SK-N-SH (cell line): ENCODE data around the gene SDK1. TPM values are rescaled to one million over a fixed set of nuclear protein-coding genes. Genes with fewer than 3 reads are reported as not detected.

Experiments
- CTCF ChIA-PET: fragments of 300-600, 350-600 bp; formaldehyde crosslinking; extraction: SDS; loops from one replicate; lab custom pipeline; 2021; lab: Yijun Ruan, JAX
- POLR2A ChIA-PET: fragments of 350-600 bp; sonication (Branson Sonifier 250); formaldehyde crosslinking; extraction: SDS; loops from one replicate; lab custom pipeline; 2020; ENCODE audit warnings: antibody characterized with exemption, inconsistent platforms; lab: Yijun Ruan, JAX
- DNase-seq: peaks from one replicate; pipeline ENCODE4 v3.0.0; 2012
- H2AFZ ChIP-seq: fragments of 200-600 bp; sonication (generic); 2 replicates; pipeline ENCODE4 v1.8.1; 2016; ENCODE audit warnings: antibody characterized with exemption, mild to moderate bottlenecking, low read depth
- H3F3A ChIP-seq: fragments of 200-600 bp; sonication (generic); replicated peaks from 2 replicates; pipeline ENCODE3; 2016; ENCODE audit warnings: antibody characterized with exemption, mild to moderate bottlenecking; ENCODE audit not compliant: insufficient read depth
- H3K27ac ChIP-seq, 2 experiments: fragments of 200-500 bp in 1 of 2; fragments of 200-600 bp in 1 of 2; sonication (Bioruptor generic) in 1 of 2; sonication (generic), shearing (Covaris generic) in 1 of 2; 2 replicates each; pipeline versions ENCODE4 v1.5.1 to v1.6.1; 2014 to 2016; ENCODE audit warnings: low read depth in 2 of 2, inconsistent platforms in 1 of 2, low read length in 1 of 2, mild to moderate bottlenecking in 1 of 2, mixed read lengths in 1 of 2
- H3K27me3 ChIP-seq: fragments of 200-600 bp; sonication (generic), shearing (Covaris generic); 2 replicates; pipeline ENCODE4 v1.6.1; 2016; ENCODE audit warnings: mixed run types; ENCODE audit not compliant: insufficient read depth
- H3K36me3 ChIP-seq, 2 experiments: fragments of 200-500 bp in 1 of 2; fragments of 200-600 bp in 1 of 2; sonication (Bioruptor generic) in 1 of 2; sonication (generic) in 1 of 2; replicated peaks in 1 of 2; 2 replicates each; pipeline versions ENCODE3 to v1.5.1; 2014 to 2016; ENCODE audit warnings: low read length in 1 of 2, mild to moderate bottlenecking in 1 of 2; ENCODE audit not compliant: insufficient read depth in 2 of 2, control insufficient read depth in 1 of 2
- H3K4me1 ChIP-seq, 2 experiments: fragments of 200-500 bp in 1 of 2; fragments of 200-600 bp in 1 of 2; sonication (Bioruptor generic) in 1 of 2; sonication (generic), shearing (Covaris generic) in 1 of 2; 2 replicates each; pipeline versions ENCODE4 v1.5.1 to v1.6.1; 2014 to 2016; ENCODE audit warnings: low read depth in 1 of 2, low read length in 1 of 2, mixed run types in 1 of 2; ENCODE audit not compliant: insufficient read depth in 2 of 2, control insufficient read depth in 1 of 2
- H3K4me2 ChIP-seq: fragments of 200-600 bp; sonication (generic), shearing (Covaris generic); 2 replicates; pipeline ENCODE4 v1.6.1; 2017; ENCODE audit warnings: mixed run types
- H3K4me3 ChIP-seq, 2 experiments: fragments of 200-500 bp in 1 of 2; fragments of 200-600 bp in 1 of 2; sonication (Bioruptor generic) in 1 of 2; sonication (generic), shearing (Covaris generic) in 1 of 2; 2 replicates each; pipeline versions ENCODE4 v1.5.1 to v1.8.1; 2014 to 2016; ENCODE audit warnings: low read depth in 2 of 2, inconsistent platforms in 1 of 2, low read length in 1 of 2, mild to moderate bottlenecking in 1 of 2, mixed read lengths in 1 of 2, moderate library complexity in 1 of 2
- H3K79me2 ChIP-seq: fragments of 200-600 bp; sonication (generic); 2 replicates; pipeline ENCODE4 v1.8.1; 2017; ENCODE audit warnings: mild to moderate bottlenecking; ENCODE audit not compliant: insufficient read depth
- H3K9ac ChIP-seq: fragments of 200-600 bp; sonication (generic); 2 replicates; pipeline ENCODE4 v1.6.1; 2017; ENCODE audit warnings: mixed run types
- H3K9me2 ChIP-seq: fragments of 200-600 bp; sonication (generic); 2 replicates; pipeline ENCODE4 v1.6.1; 2017; ENCODE audit warnings: mixed run types
- H3K9me3 ChIP-seq: fragments of 200-600 bp; sonication (generic); 2 replicates; pipeline ENCODE4 v1.6.1; 2017; ENCODE audit warnings: mixed run types, mild to moderate bottlenecking, moderate library complexity
- H4K20me1 ChIP-seq: fragments of 200-600 bp; sonication (generic); 2 replicates; pipeline ENCODE4 v1.6.1; 2017; ENCODE audit warnings: mild to moderate bottlenecking, mixed run types; ENCODE audit not compliant: insufficient read depth
- CHD2 ChIP-seq: fragments of 150-350 bp; IDR thresholded peaks from 2 replicates; pipeline ENCODE4 v1.6.1; 2018; ENCODE audit warnings: low read length; ENCODE audit not compliant: partially characterized antibody
- ELF1 ChIP-seq: IDR thresholded peaks from 2 replicates; pipeline ENCODE4 v1.4.0; 2012
- EP300 ChIP-seq, 2 experiments: IDR thresholded peaks; 2 replicates each; pipeline versions ENCODE4 v1.4.0 to v1.6.1; 2012; ENCODE audit warnings: borderline replicate concordance in 1 of 2, low read depth in 1 of 2, low read length in 1 of 2
- GATA2 ChIP-seq: sonication (generic); formaldehyde crosslinking; IDR thresholded peaks from 2 replicates; pipeline ENCODE4 v1.5.0; 2020; ENCODE audit warnings: mild to moderate bottlenecking, missing genetic modification reagents
- JUND ChIP-seq: IDR thresholded peaks from 2 replicates; pipeline ENCODE4 v1.4.0; 2012
- MEF2A ChIP-seq: IDR thresholded peaks from 2 replicates; pipeline ENCODE4 v1.4.0; 2012; ENCODE audit warnings: low read depth, borderline replicate concordance
- NFIC ChIP-seq: IDR thresholded peaks from 2 replicates; pipeline ENCODE4 v1.4.0; 2012; ENCODE audit warnings: borderline replicate concordance
- PBX3 ChIP-seq: IDR thresholded peaks from 2 replicates; pipeline ENCODE4; 2012
- POLR2AphosphoS5 ChIP-seq: IDR thresholded peaks from 2 replicates; pipeline ENCODE4 v1.6.1; 2012; ENCODE audit warnings: low read depth, low read length
- RAD21 ChIP-seq: IDR thresholded peaks from 2 replicates; pipeline ENCODE4 v1.6.1; 2012; ENCODE audit warnings: mild to moderate bottlenecking, low read length
- REST ChIP-seq: IDR thresholded peaks from 2 replicates; pipeline ENCODE4 v1.6.1; 2012; ENCODE audit warnings: mild to moderate bottlenecking, low read depth, low read length, moderate library complexity
- RXRA ChIP-seq: IDR thresholded peaks from 2 replicates; pipeline ENCODE4 v1.4.0; 2012; ENCODE audit warnings: low read depth, mild to moderate bottlenecking, borderline replicate concordance
- SIN3A ChIP-seq: IDR thresholded peaks from 2 replicates; pipeline ENCODE4 v1.6.1; 2012; ENCODE audit warnings: low read depth, mild to moderate bottlenecking, low read length, moderate library complexity, borderline replicate concordance
- SMC3 ChIP-seq: IDR thresholded peaks from 2 replicates; pipeline ENCODE4 v1.6.1; 2012; ENCODE audit warnings: low read depth, low read length, improper control_type of control experiment
- TAF1 ChIP-seq: IDR thresholded peaks from 2 replicates; pipeline ENCODE4 v1.6.1; 2012; ENCODE audit warnings: low read depth, mild to moderate bottlenecking, low read length, moderate library complexity, borderline replicate concordance
- USF1 ChIP-seq: IDR thresholded peaks from 2 replicates; pipeline ENCODE4 v1.4.0; 2012; ENCODE audit warnings: low read depth, borderline replicate concordance
- WGBS: methylation state at CpG from one replicate; pipeline ENCODE4 v1.1.6; 2017; ENCODE audit warnings: low lambda C conversion rate; 5-methylcytosine and 5-hydroxymethylcytosine counted together
- polyA plus RNA-seq, 3 experiments: library from polyadenylated mRNA; depleted of rRNA; stranded (reverse); fragments of >200 nt; gene quantifications; 2 replicates each; pipeline ENCODE4 v1.2.3, GENCODE V29; 2012

SDK1 gene
- polyA plus RNA-seq, 1 of the 3 experiments (the other 2 are of a cell fraction): 1.2 TPM

- no peak overlapping the region for H3K4me3 ChIP-seq
Observed at GRCh38 chr7:3592401-3593134, 291.5 kb downstream of the SDK1 start.

GRCh38 chr7:3594901-3595300 is 293.8 kb downstream of the SDK1 start:
- no peaks in the 10 kb centered on the region for H3K9me2 ChIP-seq
- H3K4me3 ChIP-seq: no peak overlapping the region
- H3K9ac ChIP-seq: no peak overlapping the region
- no peaks in the 10 kb centered on the region for H3K27me3 ChIP-seq
- H3K27ac ChIP-seq: no peak overlapping the region
- POLR2A ChIA-PET: no interaction called here
- CTCF ChIA-PET: no interaction called here
- H3K9me3 ChIP-seq: no peaks in the 10 kb centered on the region
- no peak overlapping the region for H3K4me2 ChIP-seq
- no peaks in the 10 kb centered on the region for H3F3A ChIP-seq
- peaks cover 0 to 14% of the 10 kb centered on the region in 2 experiments; a peak in 2 of 4 replicates for H3K4me1 ChIP-seq
- H3K36me3 ChIP-seq: no peaks in the 10 kb centered on the region
- H2AFZ ChIP-seq: no peak overlapping the region
- WGBS: 73% methylated on average over 4 of the region's 4 CpGs
- DNase-seq: no peak
- no peaks in the 10 kb centered on the region for H4K20me1 ChIP-seq
- H3K79me2 ChIP-seq: no peaks in the 10 kb centered on the region
- TF ChIP-seq RXRA (no peak), POLR2AphosphoS5 (no peak), CHD2 (no peak), PBX3 (no peak), TAF1 (no peak), MEF2A (no peak), RAD21 (no peak), SIN3A (no peak), NFIC (no peak), GATA2 (CRISPR knock-in tag) (no peak), ELF1 (no peak)

More at GRCh38 chr7:3592401-3593134, 291.5 kb downstream of the SDK1 start:
- peaks cover 0 to 11% of the 10 kb centered on the region in 2 experiments; a peak in 1 of 4 replicates for H3K4me1 ChIP-seq
- H3K27ac ChIP-seq: no peak overlapping the region
- no peak overlapping the region for H3K9ac ChIP-seq
- TF ChIP-seq SIN3A (no peak), EP300 (IDR thresholded peaks at IDR 0.05; ENCODE audit: borderline replicate concordance in 1 of 2, low read depth in 1 of 2, low read length in 1 of 2) (no peak), POLR2AphosphoS5 (no peak), REST (no peak), SMC3 (no peak), JUND (no peak), USF1 (no peak)
- ChIA-PET POLR2A (no interaction called here), CTCF (interaction anchor here (0.6 to 2.2 kb wide), 6 partner anchors 11 to 39 kb away, joined by 3 to 6 read pairs (median 4); no protein-coding TSS in a partner anchor)
- H2AFZ ChIP-seq: no peak overlapping the region
- H3K4me2 ChIP-seq: no peak overlapping the region
- H4K20me1 ChIP-seq: no peaks in the 10 kb centered on the region
- no peaks in the 10 kb centered on the region for H3K79me2 ChIP-seq
- H3K9me3 ChIP-seq: no peaks in the 10 kb centered on the region
- WGBS: 63% methylated on average over 11 of the region's 11 CpGs
- no peaks in the 10 kb centered on the region for H3K9me2 ChIP-seq
- DNase-seq: no peak
- no peaks in the 10 kb centered on the region for H3K36me3 ChIP-seq
- H3K27me3 ChIP-seq: no peaks in the 10 kb centered on the region
- H3F3A ChIP-seq: no peaks in the 10 kb centered on the region
